Tibial nerve (tissue), 4 donors: Measurements from ENCODE around the gene SPG11. TPM values are rescaled to one million over a fixed set of nuclear protein-coding genes. Genes with fewer than 3 reads are reported as not detected.

Experiments
- DNase-seq, 2 donors: peaks; one replicate each; pipeline ENCODE4 v3.0.0-alpha.2; 2019; ENCODE audit warnings: low spot score in 2 of 2
- H3K27ac ChIP-seq, 4 donors: fragments of 200-600 bp; sonication (generic) in 3 of 4; one replicate each; pipeline ENCODE4 v1.5.1; 2017 to 2019; ENCODE audit warnings: mild to moderate bottlenecking in 1 of 4
- H3K27me3 ChIP-seq, 2 donors: fragments of 200-600 bp; sonication (generic) in 1 of 2; one replicate each; pipeline versions ENCODE4 v1.5.1 to v1.6.0; 2017 to 2019
- H3K36me3 ChIP-seq, 3 donors: fragments of 200-600 bp; sonication (generic); one replicate each; pipeline ENCODE4 v1.5.1; 2018 to 2019
- H3K4me1 ChIP-seq, 4 donors: fragments of 200-600 bp; sonication (generic) in 3 of 4; one replicate each; pipeline ENCODE4 v1.5.1; 2017 to 2019
- H3K4me3 ChIP-seq, 4 donors: fragments of 200-600 bp; sonication (generic) in 3 of 4; one replicate each; pipeline ENCODE4 v1.5.1; 2017 to 2019; ENCODE audit warnings: mild to moderate bottlenecking in 1 of 4, moderate library complexity in 1 of 4
- H3K9me3 ChIP-seq, 4 donors: fragments of 200-600 bp; sonication (generic) in 3 of 4; one replicate each; pipeline ENCODE4 v1.5.1; 2017 to 2019
- EP300 ChIP-seq, 2 donors: sonication (generic); formaldehyde crosslinking; IDR thresholded peaks; one replicate each; pipeline ENCODE4 v1.6.1; 2017; ENCODE audit warnings: antibody characterized with exemption in 2 of 2, mild to moderate bottlenecking in 1 of 2
- POLR2A ChIP-seq, 2 donors: fragments of 450-650 bp; IDR thresholded peaks; one replicate each; pipeline ENCODE4 v1.6.1; 2017; ENCODE audit warnings: antibody characterized with exemption in 2 of 2, mild to moderate bottlenecking in 2 of 2, moderate library complexity in 2 of 2
- WGBS, 2 donors: methylation state at CpG; one replicate each; pipeline ENCODE4 v1.1.5; 2018; 5-methylcytosine and 5-hydroxymethylcytosine counted together
- total RNA-seq, 4 donors: library from RNA; depleted of rRNA; stranded (reverse); fragments of >200 nt; gene quantifications; one replicate each; pipeline ENCODE4 v1.1.0, GENCODE V29; 2016
- TF ChIP-seq, protein P1 (sequence below), 5 experiments: fragments of 200-600 bp in 3 of 5; fragments of 450-650 bp in 2 of 5; sonication (generic) in 3 of 5; IDR thresholded peaks; one replicate each; pipeline ENCODE4 v1.5.1; 2016 to 2019; ENCODE audit warnings: antibody characterized with exemption in 5 of 5, mild to moderate bottlenecking in 3 of 5, moderate library complexity in 2 of 5

SPG11 gene
- total RNA-seq, 4 donors from 2014 or later = 65.5 to 157 (median 96.2) TPM

DNA sequence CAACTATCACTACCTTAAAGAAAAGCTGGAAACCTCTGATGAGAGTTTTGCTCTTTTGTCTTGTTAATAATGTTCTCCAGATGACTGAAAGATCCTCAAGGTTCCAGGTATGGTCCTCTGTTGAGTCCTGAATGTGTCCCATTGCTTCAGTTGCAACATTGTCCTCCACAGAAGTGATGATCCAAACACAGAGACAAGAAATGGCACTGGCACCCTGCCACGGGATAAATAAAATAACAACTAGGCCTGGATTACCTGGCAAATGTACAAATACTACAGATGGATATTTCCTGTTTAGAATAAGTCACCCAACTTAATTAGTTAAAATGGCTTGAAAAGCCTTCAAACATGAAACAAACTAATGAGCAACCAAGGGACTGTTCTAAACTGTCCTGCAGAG is 68.2 kb downstream of the SPG11 start:
- Histone ChIP-seq H3K36me3 (peaks cover 6 to 98% (median 18%) of the 10 kb centered on the region in 3 donors), H3K4me1 (no peaks in the 10 kb centered on the region), H3K27me3 (no peaks in the 10 kb centered on the region), H3K9me3 (no peaks in the 10 kb centered on the region), H3K4me3 (no peak overlapping the region), H3K27ac (no peak overlapping the region)
- DNase-seq = no peak
- TF ChIP-seq, protein P1, sequence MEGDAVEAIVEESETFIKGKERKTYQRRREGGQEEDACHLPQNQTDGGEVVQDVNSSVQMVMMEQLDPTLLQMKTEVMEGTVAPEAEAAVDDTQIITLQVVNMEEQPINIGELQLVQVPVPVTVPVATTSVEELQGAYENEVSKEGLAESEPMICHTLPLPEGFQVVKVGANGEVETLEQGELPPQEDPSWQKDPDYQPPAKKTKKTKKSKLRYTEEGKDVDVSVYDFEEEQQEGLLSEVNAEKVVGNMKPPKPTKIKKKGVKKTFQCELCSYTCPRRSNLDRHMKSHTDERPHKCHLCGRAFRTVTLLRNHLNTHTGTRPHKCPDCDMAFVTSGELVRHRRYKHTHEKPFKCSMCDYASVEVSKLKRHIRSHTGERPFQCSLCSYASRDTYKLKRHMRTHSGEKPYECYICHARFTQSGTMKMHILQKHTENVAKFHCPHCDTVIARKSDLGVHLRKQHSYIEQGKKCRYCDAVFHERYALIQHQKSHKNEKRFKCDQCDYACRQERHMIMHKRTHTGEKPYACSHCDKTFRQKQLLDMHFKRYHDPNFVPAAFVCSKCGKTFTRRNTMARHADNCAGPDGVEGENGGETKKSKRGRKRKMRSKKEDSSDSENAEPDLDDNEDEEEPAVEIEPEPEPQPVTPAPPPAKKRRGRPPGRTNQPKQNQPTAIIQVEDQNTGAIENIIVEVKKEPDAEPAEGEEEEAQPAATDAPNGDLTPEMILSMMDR (IDR thresholded peaks at IDR 0.05) = no peak
- no peak for TF ChIP-seq EP300 (IDR thresholded peaks at IDR 0.05)
- no peak for TF ChIP-seq POLR2A (IDR thresholded peaks at IDR 0.05)
- WGBS, 2 donors = 67 to 79% methylated on average over 1 of the region's 1 CpG

- H3K4me3 ChIP-seq = no peak overlapping the region
- no peak for TF ChIP-seq EP300 (IDR thresholded peaks at IDR 0.05)
- TF ChIP-seq, protein P1 (IDR thresholded peaks at IDR 0.05) = peak in 4 of 5 experiments; percentile 10 to 37 (median 18)
- H3K4me1 ChIP-seq = no peaks in the 10 kb centered on the region
- H3K27ac ChIP-seq = no peak overlapping the region
- H3K9me3 ChIP-seq = no peaks in the 10 kb centered on the region
- H3K27me3 ChIP-seq = no peaks in the 10 kb centered on the region
- WGBS, 2 donors = 84 to 85% methylated on average over 7 of the region's 7 CpGs
- no peak for DNase-seq
- peaks cover 6 to 98% (median 27%) of the 10 kb centered on the region in 3 donors for H3K36me3 ChIP-seq
Measured at GRCh38 chr15:44593042-44593736, 70.3 kb downstream of the SPG11 start.

DNA sequence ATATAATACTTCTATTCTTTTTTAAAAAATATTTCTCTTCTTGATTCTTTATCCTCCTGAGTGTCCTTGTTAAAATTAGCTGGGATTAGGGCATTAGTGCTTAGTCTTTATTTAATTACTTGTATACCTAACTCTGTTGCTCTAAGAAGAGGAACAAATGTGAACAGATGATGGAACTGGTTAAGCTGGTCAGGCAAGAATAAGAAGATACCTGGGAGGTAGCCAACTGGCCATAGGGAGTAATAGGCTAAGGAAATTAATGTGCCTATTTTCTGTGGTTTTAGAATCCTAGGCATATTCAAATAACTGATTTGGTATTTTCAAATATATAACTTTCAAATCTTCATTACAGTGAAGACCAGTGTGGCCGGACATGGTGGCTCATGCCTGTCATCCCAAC is 72.1 kb downstream of the SPG11 start:
- 90 to 95% methylated on average over 1 of the region's 1 CpG for WGBS, 2 donors
- Histone ChIP-seq H3K27ac (no peak overlapping the region), H3K4me3 (no peak overlapping the region), H3K4me1 (no peaks in the 10 kb centered on the region), H3K9me3 (no peaks in the 10 kb centered on the region), H3K36me3 (peaks cover 6 to 100% (median 33%) of the 10 kb centered on the region in 3 donors), H3K27me3 (no peaks in the 10 kb centered on the region)
- TF ChIP-seq, protein P1 (IDR thresholded peaks at IDR 0.05) = no peak
- TF ChIP-seq EP300 (IDR thresholded peaks at IDR 0.05) (no peak), POLR2A (IDR thresholded peaks at IDR 0.05) (no peak)
- DNase-seq = no peak

- WGBS, 2 donors = 78 to 85% methylated on average over 5 of the region's 5 CpGs
- no peak for DNase-seq
- H3K4me1 ChIP-seq = no peaks in the 10 kb centered on the region
- peaks cover 5 to 100% (median 24%) of the 10 kb centered on the region in 3 donors for H3K36me3 ChIP-seq
- H3K9me3 ChIP-seq = no peaks in the 10 kb centered on the region
- TF ChIP-seq EP300 (IDR thresholded peaks at IDR 0.05) (no peak), POLR2A (IDR thresholded peaks at IDR 0.05) (no peak)
- TF ChIP-seq, protein P1 (IDR thresholded peaks at IDR 0.05) = no peak
- H3K27me3 ChIP-seq = no peaks in the 10 kb centered on the region
- no peak overlapping the region for H3K4me3 ChIP-seq
- no peak overlapping the region for H3K27ac ChIP-seq
Measured at GRCh38 chr15:44588541-44588940, 74.9 kb downstream of the SPG11 start.

GRCh38 chr15:44585633-44586032 is 77.8 kb downstream of the SPG11 start:
- H3K4me3 ChIP-seq = no peak overlapping the region
- peaks cover 0 to 100% (median 21%) of the 10 kb centered on the region in 3 donors for H3K36me3 ChIP-seq
- TF ChIP-seq, protein P1 (IDR thresholded peaks at IDR 0.05) = no peak
- TF ChIP-seq POLR2A (IDR thresholded peaks at IDR 0.05) (no peak), EP300 (IDR thresholded peaks at IDR 0.05) (no peak)
- DNase-seq = no peak
- no peaks in the 10 kb centered on the region for H3K4me1 ChIP-seq
- WGBS, 2 donors = 94 to 96% methylated on average over 2 of the region's 2 CpGs
- no peak overlapping the region for H3K27ac ChIP-seq
- H3K27me3 ChIP-seq = no peaks in the 10 kb centered on the region
- no peaks in the 10 kb centered on the region for H3K9me3 ChIP-seq
